ENCODE results near the gene CDH4.

The CDH4 gene

GRCh38 chr20:61582196-61582923 lies 330.3 kb downstream of the CDH4 start:
- no peak for DNase-seq (ENCODE audit: low read depth)

- no peak for DNase-seq (ENCODE audit: low read depth)
These were observed 331.3 kb downstream of the CDH4 start for GRCh38 chr20:61583356-61583755.

- DNase-seq (ENCODE audit: low read depth), result no peak
These were observed 332.8 kb downstream of the CDH4 start for GRCh38 chr20:61584851-61585250.

GRCh38 chr20:61585764-61586163 lies 333.7 kb downstream of the CDH4 start:
- no peak for DNase-seq (ENCODE audit: low read depth)

- DNase-seq (ENCODE audit: low read depth), result no peak
These were observed 335.0 kb downstream of the CDH4 start for GRCh38 chr20:61587036-61587435.

- DNase-seq (ENCODE audit: low read depth), result no peak
These were observed 335.7 kb downstream of the CDH4 start for GRCh38 chr20:61587681-61588289.

- DNase-seq (ENCODE audit: low read depth), result peak; percentile 86
These were observed 336.6 kb downstream of the CDH4 start for GRCh38 chr20:61588411-61589385.

- DNase-seq (ENCODE audit: low read depth), result no peak
These were observed 338.2 kb downstream of the CDH4 start for GRCh38 chr20:61590236-61590635.

GRCh38 chr20:61593516-61593915 lies 341.5 kb downstream of the CDH4 start:
- no peak for DNase-seq (ENCODE audit: low read depth)

- no peak for DNase-seq (ENCODE audit: low read depth)
These were observed 342.1 kb downstream of the CDH4 start for GRCh38 chr20:61594198-61594597.

GRCh38 chr20:61595216-61595615 lies 343.2 kb downstream of the CDH4 start:
- DNase-seq (ENCODE audit: low read depth), result no peak

GRCh38 chr20:61596687-61597330 lies 344.7 kb downstream of the CDH4 start:
- no peak for DNase-seq (ENCODE audit: low read depth)

GRCh38 chr20:61597996-61598395 lies 345.9 kb downstream of the CDH4 start:
- no peak for DNase-seq (ENCODE audit: low read depth)

GRCh38 chr20:61598586-61598985 lies 346.5 kb downstream of the CDH4 start:
- DNase-seq (ENCODE audit: low read depth), result no peak

- DNase-seq (ENCODE audit: low read depth), result no peak
These were observed 347.0 kb downstream of the CDH4 start for GRCh38 chr20:61599061-61599531.

- no peak for DNase-seq (ENCODE audit: low read depth)
These were observed 347.5 kb downstream of the CDH4 start for GRCh38 chr20:61599541-61599992.

GRCh38 chr20:61600016-61600415 lies 348.0 kb downstream of the CDH4 start:
- no peak for DNase-seq (ENCODE audit: low read depth)

- no peak for DNase-seq (ENCODE audit: low read depth)
These were observed 349.3 kb downstream of the CDH4 start for GRCh38 chr20:61601361-61601760.

- no peak for DNase-seq (ENCODE audit: low read depth)
These were observed 349.8 kb downstream of the CDH4 start for GRCh38 chr20:61601853-61602252.

GRCh38 chr20:61603715-61604114 lies 351.7 kb downstream of the CDH4 start:
- DNase-seq (ENCODE audit: low read depth), result no peak

- no peak for DNase-seq (ENCODE audit: low read depth)
These were observed 352.5 kb downstream of the CDH4 start for GRCh38 chr20:61604549-61604948.

- DNase-seq (ENCODE audit: low read depth), result no peak
These were observed 353.2 kb downstream of the CDH4 start for GRCh38 chr20:61605283-61605682.

All from EH (cell line).